Erythroblast (primary cell): ENCODE data around the gene GRPEL2.

Experiments used
- GATA1 ChIP-seq: IDR thresholded peaks from 2 replicates; pipeline ENCODE4 v1.6.1; 2011; ENCODE audit warnings: low read depth, mild to moderate bottlenecking, control low read depth, low read length, moderate library complexity
- POLR2A ChIP-seq: IDR thresholded peaks from 2 replicates; pipeline ENCODE4 v1.6.1; 2011; ENCODE audit warnings: mild to moderate bottlenecking, low read length

DNA sequence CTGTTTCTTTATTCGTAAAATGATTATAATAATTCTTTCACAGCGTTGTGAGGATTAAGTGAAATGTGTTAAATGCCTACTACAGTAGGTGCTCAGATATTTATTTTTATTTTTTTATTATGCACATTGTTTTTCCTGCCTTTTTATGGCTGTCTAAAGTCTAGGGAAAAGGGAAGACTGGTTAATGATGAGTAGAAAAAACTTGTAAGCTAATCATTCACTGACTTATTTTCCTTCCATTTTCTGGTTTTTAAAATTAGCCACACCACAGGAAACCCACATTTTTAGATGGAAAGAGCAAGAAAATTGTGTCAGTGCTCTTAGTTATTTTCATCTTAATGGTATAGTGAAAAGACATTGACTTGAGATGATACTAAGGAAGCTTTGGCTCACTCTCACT lies 8.6 kb downstream of the GRPEL2 start:
- TF ChIP-seq POLR2A, result no peak
- no peak for TF ChIP-seq GATA1
